Loucy (cell line): Measurements from ENCODE around the gene CNBD2.

ENCODE experiments used
- H2AFZ ChIP-seq: fragments of 200-600 bp; sonication (generic); 2 replicates; pipeline ENCODE4 v1.6.0; 2016; ENCODE audit warnings: antibody characterized with exemption, mild to moderate bottlenecking, low read length, moderate library complexity
- H3F3A ChIP-seq: fragments of 200-600 bp; 2 replicates; pipeline ENCODE4 v1.6.0; 2016; ENCODE audit warnings: antibody characterized with exemption, low read depth, mild to moderate bottlenecking
- H3K27me3 ChIP-seq: fragments of 200-600 bp; sonication (generic); 2 replicates; pipeline ENCODE4 v1.6.1; 2014; ENCODE audit warnings: low read length, mild to moderate bottlenecking; ENCODE audit not compliant: insufficient read depth, poor library complexity, severe bottlenecking
- H3K36me3 ChIP-seq: fragments of 200-600 bp; sonication (generic); 2 replicates; pipeline ENCODE4 v1.6.1; 2016; ENCODE audit warnings: low read length; ENCODE audit not compliant: insufficient read depth
- H3K4me1 ChIP-seq: fragments of 200-600 bp; sonication (generic); 2 replicates; pipeline ENCODE4 v1.5.1; 2014; ENCODE audit warnings: low read length, mild to moderate bottlenecking; ENCODE audit not compliant: insufficient read depth, poor library complexity, severe bottlenecking
- H3K4me2 ChIP-seq: fragments of 200-600 bp; sonication (generic); 2 replicates; pipeline ENCODE4 v1.6.0; 2014; ENCODE audit warnings: antibody characterized with exemption, low read length, low read depth, mild to moderate bottlenecking; ENCODE audit not compliant: poor library complexity, severe bottlenecking
- H3K4me3 ChIP-seq: fragments of 200-600 bp; sonication (generic); 2 replicates; pipeline ENCODE4 v1.5.1; 2014; ENCODE audit warnings: low read length, mild to moderate bottlenecking, mixed read lengths; ENCODE audit not compliant: poor library complexity, severe bottlenecking
- H3K79me2 ChIP-seq: fragments of 200-600 bp; sonication (generic); 2 replicates; pipeline ENCODE4 v1.6.1; 2014; ENCODE audit warnings: low read length; ENCODE audit not compliant: insufficient read depth
- H3K9ac ChIP-seq: fragments of 200-600 bp; sonication (generic); 2 replicates; pipeline ENCODE4 v1.6.0; 2014; ENCODE audit warnings: mild to moderate bottlenecking, low read depth, low read length, moderate library complexity; ENCODE audit not compliant: poor library complexity, severe bottlenecking
- H3K9me2 ChIP-seq: fragments of 200-600 bp; sonication (generic); replicated peaks from 2 replicates; pipeline ENCODE4 v1.6.1; 2016; ENCODE audit warnings: low read depth, low read length, mixed read lengths
- H3K9me3 ChIP-seq: fragments of 200-600 bp; sonication (generic); 2 replicates; pipeline ENCODE4 v1.6.1; 2014; ENCODE audit warnings: mild to moderate bottlenecking, antibody characterized with exemption, low read length, low read depth; ENCODE audit not compliant: insufficient read depth
- H4K20me1 ChIP-seq: fragments of 200-600 bp; sonication (generic); 2 replicates; pipeline ENCODE4 v1.6.0; 2014; ENCODE audit warnings: antibody characterized with exemption, low read length, mild to moderate bottlenecking; ENCODE audit not compliant: insufficient read depth, poor library complexity, severe bottlenecking
- EZH2phosphoT487 ChIP-seq: fragments of 200-600 bp; IDR thresholded peaks from 2 replicates; pipeline ENCODE4 v1.6.1; 2018; ENCODE audit warnings: antibody characterized with exemption, mild to moderate bottlenecking, moderate library complexity, borderline replicate concordance
- TF ChIP-seq, protein P1 (sequence below): fragments of 200-600 bp; sonication (generic); conservative IDR thresholded peaks from 2 replicates; pipeline ENCODE4 v1.5.1; 2014; ENCODE audit warnings: mild to moderate bottlenecking, antibody characterized with exemption, low read length

Gene CNBD2

DNA sequence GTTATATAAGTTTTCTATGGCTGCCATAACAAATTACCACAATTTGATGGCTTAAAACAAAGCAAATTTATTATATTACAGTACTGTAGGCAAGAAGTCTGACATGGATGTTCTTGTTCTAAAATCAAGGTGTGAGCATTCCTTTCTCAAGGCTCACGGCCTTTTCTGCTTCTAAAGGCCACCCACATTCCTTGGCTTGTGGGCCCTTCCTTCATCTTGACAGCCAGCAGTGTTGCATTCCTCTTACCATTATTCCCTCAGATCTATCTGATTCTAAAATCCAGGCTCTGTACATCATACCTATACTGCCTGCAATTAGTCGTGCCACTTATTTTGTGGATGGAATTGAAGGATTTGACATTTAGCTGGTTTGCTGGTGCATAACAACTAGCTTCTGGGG lies 3.6 kb downstream of the CNBD2 start:
- Histone ChIP-seq H3K9ac (no peak overlapping the region), H4K20me1 (no peaks in the 10 kb centered on the region), H2AFZ (no peak overlapping the region), H3K79me2 (no peaks in the 10 kb centered on the region), H3K4me3 (no peak overlapping the region), H3K4me1 (no peaks in the 10 kb centered on the region), H3K36me3 (no peaks in the 10 kb centered on the region), H3F3A (no peaks in the 10 kb centered on the region), H3K9me3 (no peaks in the 10 kb centered on the region), H3K4me2 (no peak overlapping the region), H3K27me3 (no peaks in the 10 kb centered on the region), H3K9me2 (no peaks in the 10 kb centered on the region)
- no peak for TF ChIP-seq EZH2phosphoT487
- TF ChIP-seq, protein P1, sequence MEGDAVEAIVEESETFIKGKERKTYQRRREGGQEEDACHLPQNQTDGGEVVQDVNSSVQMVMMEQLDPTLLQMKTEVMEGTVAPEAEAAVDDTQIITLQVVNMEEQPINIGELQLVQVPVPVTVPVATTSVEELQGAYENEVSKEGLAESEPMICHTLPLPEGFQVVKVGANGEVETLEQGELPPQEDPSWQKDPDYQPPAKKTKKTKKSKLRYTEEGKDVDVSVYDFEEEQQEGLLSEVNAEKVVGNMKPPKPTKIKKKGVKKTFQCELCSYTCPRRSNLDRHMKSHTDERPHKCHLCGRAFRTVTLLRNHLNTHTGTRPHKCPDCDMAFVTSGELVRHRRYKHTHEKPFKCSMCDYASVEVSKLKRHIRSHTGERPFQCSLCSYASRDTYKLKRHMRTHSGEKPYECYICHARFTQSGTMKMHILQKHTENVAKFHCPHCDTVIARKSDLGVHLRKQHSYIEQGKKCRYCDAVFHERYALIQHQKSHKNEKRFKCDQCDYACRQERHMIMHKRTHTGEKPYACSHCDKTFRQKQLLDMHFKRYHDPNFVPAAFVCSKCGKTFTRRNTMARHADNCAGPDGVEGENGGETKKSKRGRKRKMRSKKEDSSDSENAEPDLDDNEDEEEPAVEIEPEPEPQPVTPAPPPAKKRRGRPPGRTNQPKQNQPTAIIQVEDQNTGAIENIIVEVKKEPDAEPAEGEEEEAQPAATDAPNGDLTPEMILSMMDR = no peak

DNA sequence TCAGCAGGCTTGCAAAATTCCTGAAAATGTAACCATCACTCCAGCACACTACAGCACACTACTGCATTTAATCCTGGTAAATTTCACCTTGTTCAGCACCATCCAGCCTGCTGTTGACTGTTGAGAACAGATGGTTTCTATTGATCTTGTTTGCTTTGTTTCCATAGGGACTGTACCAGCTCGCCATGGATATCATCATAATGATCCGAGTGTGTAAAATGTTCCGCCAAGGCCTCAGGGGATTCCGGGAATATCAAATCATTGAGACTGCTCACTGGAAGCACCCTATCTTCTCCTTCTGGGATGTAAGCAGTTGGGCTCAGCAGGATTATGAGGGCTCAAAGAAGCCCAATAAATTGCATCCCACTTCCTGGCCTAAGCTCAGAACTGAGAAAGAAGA lies 4.1 kb downstream of the CNBD2 start:
- H3K9ac ChIP-seq = no peak overlapping the region
- H3K4me3 ChIP-seq = no peak overlapping the region
- H3K79me2 ChIP-seq = no peaks in the 10 kb centered on the region
- H3K27me3 ChIP-seq = no peaks in the 10 kb centered on the region
- no peaks in the 10 kb centered on the region for H3K4me1 ChIP-seq
- no peaks in the 10 kb centered on the region for H4K20me1 ChIP-seq
- no peaks in the 10 kb centered on the region for H3K9me2 ChIP-seq
- no peaks in the 10 kb centered on the region for H3K9me3 ChIP-seq
- no peak overlapping the region for H3K4me2 ChIP-seq
- no peaks in the 10 kb centered on the region for H3K36me3 ChIP-seq
- no peak overlapping the region for H2AFZ ChIP-seq
- TF ChIP-seq EZH2phosphoT487 = no peak
- TF ChIP-seq, protein P1 = no peak
- no peaks in the 10 kb centered on the region for H3F3A ChIP-seq

DNA sequence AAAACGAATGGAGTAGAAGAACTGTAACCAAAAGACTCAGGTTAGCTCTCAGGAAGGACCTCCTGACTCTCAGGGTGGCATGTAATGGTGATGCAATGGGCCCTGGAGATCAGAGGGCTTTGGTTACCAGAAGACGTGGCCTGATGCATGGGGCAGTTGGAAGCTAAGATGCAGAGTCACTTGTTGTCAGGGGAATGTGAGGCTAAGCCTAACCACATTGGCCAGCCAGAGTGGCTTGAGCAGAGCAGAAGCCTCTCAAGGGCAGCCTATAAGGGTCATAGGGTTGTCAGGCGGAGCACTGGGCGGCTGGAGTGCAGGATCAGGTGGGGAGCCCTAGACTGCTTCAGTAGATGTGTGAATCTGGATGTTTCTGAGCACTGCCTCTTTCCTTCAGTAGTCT lies 5.9 kb downstream of the CNBD2 start:
- H3K79me2 ChIP-seq = no peaks in the 10 kb centered on the region
- no peak overlapping the region for H2AFZ ChIP-seq
- H3K4me1 ChIP-seq = no peaks in the 10 kb centered on the region
- H3K36me3 ChIP-seq = no peaks in the 10 kb centered on the region
- H3K9me3 ChIP-seq = no peaks in the 10 kb centered on the region
- no peaks in the 10 kb centered on the region for H3K27me3 ChIP-seq
- no peak overlapping the region for H3K4me3 ChIP-seq
- H3F3A ChIP-seq = no peaks in the 10 kb centered on the region
- H4K20me1 ChIP-seq = no peaks in the 10 kb centered on the region
- TF ChIP-seq EZH2phosphoT487 = no peak
- TF ChIP-seq, protein P1 = no peak
- no peak overlapping the region for H3K4me2 ChIP-seq
- H3K9me2 ChIP-seq = no peaks in the 10 kb centered on the region
- no peak overlapping the region for H3K9ac ChIP-seq
